ENCODE results near the gene CDCA4.

CDCA4 gene

GRCh38 chr14:105026802-105027563 is 6.1 kb upstream of the CDCA4 start:
- no CpG with 5 or more reads among the region's 1 CpG for WGBS
- no peak overlapping the region for H2AFZ ChIP-seq (ENCODE audit: low read depth, low read length)
- H3K14ac ChIP-seq (ENCODE audit: low read length in 2 of 2) = no peak overlapping the region
- H3K18ac ChIP-seq (ENCODE audit: low read depth in 1 of 2, low read length in 2 of 2) = no peak overlapping the region
- peak overlapping the region; percentile 66 for H2AK5ac ChIP-seq (ENCODE audit: low read length, severe bottlenecking)
- DNase-seq = no peak
- peaks cover 13% of the 10 kb centered on the region for H3K4me1 ChIP-seq (ENCODE audit: control insufficient read depth, insufficient read depth, low read depth, low read length)
- peak overlapping the region in 1 of 2 experiments; percentile 62 for H3K4ac ChIP-seq (ENCODE audit: low read depth in 1 of 2, low read length in 2 of 2)
- H3K9ac ChIP-seq (ENCODE audit: low read length) = no peak overlapping the region
- no peak overlapping the region for H3K4me2 ChIP-seq (ENCODE audit: low read length, poor library complexity, severe bottlenecking)
- H3K27ac ChIP-seq (ENCODE audit: low read length, poor library complexity, severe bottlenecking) = peak overlapping the region; percentile 100
- H3K9me3 ChIP-seq (ENCODE audit: control insufficient read depth, low read length) = no peaks in the 10 kb centered on the region
- H2BK120ac ChIP-seq (ENCODE audit: low read depth, low read length) = no peak overlapping the region
- no peaks in the 10 kb centered on the region for H3K36me3 ChIP-seq (ENCODE audit: control insufficient read depth in 1 of 2, insufficient read depth in 2 of 2, low read depth in 1 of 2, low read length in 2 of 2)
- peak overlapping the region; percentile 48 for H4K91ac ChIP-seq (ENCODE audit: low read length)
- no peak overlapping the region for H2BK5ac ChIP-seq (ENCODE audit: low read depth, low read length, poor library complexity, severe bottlenecking)
- no peak overlapping the region for H4K8ac ChIP-seq (ENCODE audit: low read length)
- no peak overlapping the region for H2BK15ac ChIP-seq (ENCODE audit: low read depth, poor library complexity, severe bottlenecking)
- no peak overlapping the region for H3K4me3 ChIP-seq (ENCODE audit: insufficient read depth in 1 of 2, low read depth in 1 of 2, low read length in 2 of 2)
- no peak overlapping the region for H3K23ac ChIP-seq (ENCODE audit: low read length in 2 of 2)
- no peaks in the 10 kb centered on the region for H3K79me1 ChIP-seq (replicated peaks; ENCODE audit: low read length, poor library complexity, severe bottlenecking)
- peak overlapping the region in 1 of 2 experiments; percentile 82 for H2BK12ac ChIP-seq (ENCODE audit: low read length in 2 of 2)
- no peaks in the 10 kb centered on the region for H3K27me3 ChIP-seq (ENCODE audit: control insufficient read depth in 1 of 2, insufficient read depth in 1 of 2, low read length in 2 of 2)

DNA sequence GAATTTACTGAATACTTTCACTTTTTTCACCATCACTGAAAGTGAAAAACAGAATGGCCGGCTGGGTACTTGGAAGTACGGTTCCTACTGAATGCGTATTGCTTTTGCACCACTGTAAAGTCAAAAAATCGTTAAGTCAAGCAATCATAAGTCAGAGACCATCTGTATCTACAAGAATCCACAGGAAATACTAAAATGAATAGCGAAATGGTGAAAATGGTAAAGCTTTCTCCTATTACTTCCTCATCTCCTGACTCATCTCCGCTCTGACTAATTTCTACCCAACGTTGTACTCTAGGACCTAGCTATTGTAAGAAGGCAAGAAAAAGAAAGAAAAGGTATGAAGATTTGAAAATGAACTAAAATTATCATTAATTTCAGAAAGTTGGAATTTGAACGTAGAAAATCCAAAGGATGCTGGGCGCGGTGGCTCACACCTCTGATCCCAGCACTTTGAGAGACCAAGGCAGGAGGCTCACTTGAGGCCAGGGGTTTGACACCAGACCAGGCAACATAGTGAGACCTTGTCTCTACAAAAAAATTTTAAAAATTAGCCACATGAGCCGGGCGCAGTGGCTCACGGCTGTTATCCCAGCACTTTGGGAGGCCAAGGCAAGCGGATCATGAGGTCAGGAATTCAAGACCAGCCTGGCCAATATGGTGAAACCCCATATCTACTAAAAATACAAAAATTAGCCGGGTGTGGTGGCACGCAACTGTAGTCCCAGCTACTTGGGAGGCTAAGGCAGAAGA is 5.3 kb upstream of the CDCA4 start:
- peak overlapping the region; percentile 98 for H2AK5ac ChIP-seq (ENCODE audit: low read length, severe bottlenecking)
- peaks cover 16% of the 10 kb centered on the region for H3K4me1 ChIP-seq (ENCODE audit: control insufficient read depth, insufficient read depth, low read depth, low read length)
- H3K4ac ChIP-seq (ENCODE audit: low read depth in 1 of 2, low read length in 2 of 2) = peak overlapping the region in 1 of 2 experiments; percentile 19
- H4K91ac ChIP-seq (ENCODE audit: low read length) = no peak overlapping the region
- H3K27ac ChIP-seq (ENCODE audit: low read length, poor library complexity, severe bottlenecking) = peak overlapping the region; percentile 100
- H3K4me2 ChIP-seq (ENCODE audit: low read length, poor library complexity, severe bottlenecking) = no peak overlapping the region
- no peaks in the 10 kb centered on the region for H3K9me3 ChIP-seq (ENCODE audit: control insufficient read depth, low read length)
- no peak overlapping the region for H2AFZ ChIP-seq (ENCODE audit: low read depth, low read length)
- H3K14ac ChIP-seq (ENCODE audit: low read length in 2 of 2) = no peak overlapping the region
- no peaks in the 10 kb centered on the region for H3K79me1 ChIP-seq (replicated peaks; ENCODE audit: low read length, poor library complexity, severe bottlenecking)
- peak overlapping the region; percentile 23 for H2BK15ac ChIP-seq (ENCODE audit: low read depth, poor library complexity, severe bottlenecking)
- no peak overlapping the region for H3K4me3 ChIP-seq (ENCODE audit: insufficient read depth in 1 of 2, low read depth in 1 of 2, low read length in 2 of 2)
- no peak overlapping the region for H4K8ac ChIP-seq (ENCODE audit: low read length)
- H3K18ac ChIP-seq (ENCODE audit: low read depth in 1 of 2, low read length in 2 of 2) = peak overlapping the region in 1 of 2 experiments; percentile 43
- H2BK5ac ChIP-seq (ENCODE audit: low read depth, low read length, poor library complexity, severe bottlenecking) = peak overlapping the region; percentile 34
- peak; percentile 65 for DNase-seq
- no peak overlapping the region for H3K23ac ChIP-seq (ENCODE audit: low read length in 2 of 2)
- no peak overlapping the region for H3K9ac ChIP-seq (ENCODE audit: low read length)
- no peaks in the 10 kb centered on the region for H3K36me3 ChIP-seq (ENCODE audit: control insufficient read depth in 1 of 2, insufficient read depth in 2 of 2, low read depth in 1 of 2, low read length in 2 of 2)
- no peak overlapping the region for H2BK120ac ChIP-seq (ENCODE audit: low read depth, low read length)
- 80% methylated on average over 13 of the region's 16 CpGs for WGBS
- no peak overlapping the region for H2BK12ac ChIP-seq (ENCODE audit: low read length in 2 of 2)
- H3K27me3 ChIP-seq (ENCODE audit: control insufficient read depth in 1 of 2, insufficient read depth in 1 of 2, low read length in 2 of 2) = no peaks in the 10 kb centered on the region

DNA sequence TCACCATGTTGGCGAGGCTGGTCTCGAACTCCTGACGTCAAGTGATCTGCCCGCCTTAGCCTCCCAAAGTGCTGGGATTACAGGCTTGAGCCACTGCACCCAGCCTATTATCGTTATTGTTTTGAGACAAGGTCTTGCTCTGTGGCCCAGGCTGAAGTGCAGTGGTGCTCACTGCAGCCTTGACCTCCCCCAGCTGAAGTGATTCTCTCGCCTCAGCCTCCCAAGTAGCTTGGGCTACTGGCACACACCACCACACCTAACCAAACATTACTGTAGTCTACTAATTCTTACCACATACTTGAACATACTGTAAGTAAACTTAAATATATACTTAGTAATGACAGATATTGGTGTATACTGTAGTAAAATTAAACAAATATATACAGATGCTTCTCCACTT is 4.5 kb upstream of the CDCA4 start:
- Histone ChIP-seq H3K36me3 (ENCODE audit: control insufficient read depth in 1 of 2, insufficient read depth in 2 of 2, low read depth in 1 of 2, low read length in 2 of 2) (no peaks in the 10 kb centered on the region), H3K27me3 (ENCODE audit: control insufficient read depth in 1 of 2, insufficient read depth in 1 of 2, low read length in 2 of 2) (no peaks in the 10 kb centered on the region), H3K4me1 (ENCODE audit: control insufficient read depth, insufficient read depth, low read depth, low read length) (peaks cover 16% of the 10 kb centered on the region), H3K79me1 (replicated peaks; ENCODE audit: low read length, poor library complexity, severe bottlenecking) (no peaks in the 10 kb centered on the region), H3K4me2 (ENCODE audit: low read length, poor library complexity, severe bottlenecking) (no peak overlapping the region), H2BK12ac (ENCODE audit: low read length in 2 of 2) (peak overlapping the region; percentile 60 to 99), H3K4me3 (ENCODE audit: insufficient read depth in 1 of 2, low read depth in 1 of 2, low read length in 2 of 2) (no peak overlapping the region), H3K27ac (ENCODE audit: low read length, poor library complexity, severe bottlenecking) (peak overlapping the region; percentile 100), H4K8ac (ENCODE audit: low read length) (peak overlapping the region; percentile 5), H2BK5ac (ENCODE audit: low read depth, low read length, poor library complexity, severe bottlenecking) (peak overlapping the region; percentile 75), H4K91ac (ENCODE audit: low read length) (peak overlapping the region; percentile 88), H3K9me3 (ENCODE audit: control insufficient read depth, low read length) (no peaks in the 10 kb centered on the region), H3K4ac (ENCODE audit: low read depth in 1 of 2, low read length in 2 of 2) (peak overlapping the region; percentile 49 to 92), H3K9ac (ENCODE audit: low read length) (peak overlapping the region; percentile 34), H2AFZ (ENCODE audit: low read depth, low read length) (no peak overlapping the region), H3K23ac (ENCODE audit: low read length in 2 of 2) (no peak overlapping the region), H2AK5ac (ENCODE audit: low read length, severe bottlenecking) (peak overlapping the region; percentile 94), H3K14ac (ENCODE audit: low read length in 2 of 2) (peak overlapping the region in 1 of 2 experiments; percentile 77), H2BK120ac (ENCODE audit: low read depth, low read length) (no peak overlapping the region), H3K18ac (ENCODE audit: low read depth in 1 of 2, low read length in 2 of 2) (peak overlapping the region; percentile 94 to 97), H2BK15ac (ENCODE audit: low read depth, poor library complexity, severe bottlenecking) (no peak overlapping the region)
- no peak for DNase-seq
- 94% methylated on average over 6 of the region's 6 CpGs for WGBS

Data from mesenchymal stem cell (in vitro differentiated cells and primary cell).